ENCODE data around the gene NALCN.

NALCN gene

GRCh38 chr13:101412076-101412475, 4.2 kb downstream of the NALCN start:
- ATAC-seq: no peak

GRCh38 chr13:101408992-101409656, 7.2 kb downstream of the NALCN start:
- no peak for ATAC-seq

- no peak for ATAC-seq
Measured at GRCh38 chr13:101408154-101408553, 8.2 kb downstream of the NALCN start.

GRCh38 chr13:101406791-101407190, 9.5 kb downstream of the NALCN start:
- no peak for ATAC-seq

- no peak for ATAC-seq
Measured at GRCh38 chr13:101401196-101401595, 15.1 kb downstream of the NALCN start.

GRCh38 chr13:101399365-101399764, 16.9 kb downstream of the NALCN start:
- ATAC-seq: no peak

GRCh38 chr13:101398920-101399319, 17.4 kb downstream of the NALCN start:
- ATAC-seq: no peak

- no peak for ATAC-seq
Measured at GRCh38 chr13:101398191-101398590, 18.1 kb downstream of the NALCN start.

- ATAC-seq: no peak
Measured at GRCh38 chr13:101397742-101398141, 18.6 kb downstream of the NALCN start.

GRCh38 chr13:101394605-101395004, 21.7 kb downstream of the NALCN start:
- ATAC-seq: no peak

- no peak for ATAC-seq
Measured at GRCh38 chr13:101393140-101393539, 23.2 kb downstream of the NALCN start.

- ATAC-seq: no peak
Measured at GRCh38 chr13:101390461-101390860, 25.8 kb downstream of the NALCN start.

- ATAC-seq: no peak
Measured at GRCh38 chr13:101384929-101385328, 31.4 kb downstream of the NALCN start.

GRCh38 chr13:101383595-101383994, 32.7 kb downstream of the NALCN start:
- ATAC-seq: no peak

- ATAC-seq: no peak
Measured at GRCh38 chr13:101382701-101383100, 33.6 kb downstream of the NALCN start.

GRCh38 chr13:101382086-101382485, 34.2 kb downstream of the NALCN start:
- ATAC-seq: no peak

GRCh38 chr13:101360525-101360924, 55.8 kb downstream of the NALCN start:
- ATAC-seq: no peak

- ATAC-seq: no peak
Measured at GRCh38 chr13:101354895-101355294, 61.4 kb downstream of the NALCN start.

GRCh38 chr13:101346942-101347728, 69.2 kb downstream of the NALCN start:
- ATAC-seq: no peak

GRCh38 chr13:101346161-101346560, 70.1 kb downstream of the NALCN start:
- no peak for ATAC-seq

GRCh38 chr13:101343128-101343787, 73.0 kb downstream of the NALCN start:
- ATAC-seq: no peak

- no peak for ATAC-seq
Measured at GRCh38 chr13:101341464-101341863, 74.8 kb downstream of the NALCN start.

- ATAC-seq: no peak
Measured at GRCh38 chr13:101339202-101339601, 77.1 kb downstream of the NALCN start.

- ATAC-seq: no peak
Measured at GRCh38 chr13:101332583-101332982, 83.7 kb downstream of the NALCN start.
